Measurements from ENCODE around the gene BHMT. TPM values are rescaled to one million over a fixed set of nuclear protein-coding genes. Genes with fewer than 3 reads are reported as not detected.

BHMT gene
- total RNA-seq, 3 donors from 2014 or later (not counting 1 experiment from before 2014, with no cell fraction given), result not detected

DNA sequence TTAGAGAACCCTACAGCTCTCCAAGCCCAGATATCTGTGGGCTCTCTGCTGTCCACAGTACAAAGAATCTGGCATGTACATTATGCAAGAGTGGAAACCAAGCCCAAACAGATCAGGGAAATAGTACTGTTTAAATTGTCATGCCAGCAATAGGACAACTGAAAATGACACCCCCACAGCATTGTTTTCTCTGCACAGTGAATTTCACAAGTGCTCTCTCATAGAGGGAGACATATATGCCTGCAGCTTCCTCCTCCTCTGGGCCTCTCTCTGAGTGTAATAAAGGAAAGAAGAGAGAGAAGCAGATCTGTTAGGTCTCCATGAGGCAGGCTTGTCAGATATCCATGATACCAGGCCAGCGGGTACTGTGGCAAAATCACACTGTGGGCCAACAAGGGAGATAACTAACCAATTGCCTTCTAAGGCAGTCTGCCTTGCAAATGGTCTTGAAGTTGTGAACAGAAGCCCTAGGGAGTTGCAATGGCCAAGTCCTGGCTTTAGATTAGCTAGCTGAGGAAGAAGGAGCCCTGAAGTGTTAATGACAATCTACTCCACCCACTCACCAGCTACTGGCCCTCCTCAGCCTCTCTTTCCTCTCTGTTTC, 69.9 kb downstream of the BHMT start:
- Histone ChIP-seq H3K9me3 (ENCODE audit: control insufficient read depth, insufficient read depth, low read length) (no peaks in the 10 kb centered on the region), H3K36me3 (ENCODE audit: control insufficient read depth, insufficient read depth, low read length) (no peaks in the 10 kb centered on the region), H3K27ac (ENCODE audit: low read length) (no peak overlapping the region), H3K27me3 (ENCODE audit: control insufficient read depth, insufficient read depth, low read length) (no peaks in the 10 kb centered on the region), H3K4me3 (ENCODE audit: low read length) (no peak overlapping the region), H3K4me1 (ENCODE audit: control insufficient read depth, insufficient read depth, low read length) (no peaks in the 10 kb centered on the region)
- 93% methylated on average over 1 of the region's 1 CpG for WGBS (ENCODE audit: insufficient coverage)
- ATAC-seq (peak in 1 of 3 donors; percentile 17), DNase-seq (no peak)
- Mint-ChIP-seq H3K9me3 (no peaks in the 10 kb centered on the region), H3K4me1 (no peaks in the 10 kb centered on the region), H3K27ac (no peak overlapping the region), H3K27me3 (ENCODE audit: low read depth in 2 of 2) (no peaks in the 10 kb centered on the region), H3K4me3 (no peak overlapping the region), H3K36me3 (no peaks in the 10 kb centered on the region)
- intact Hi-C loops (cut with micrococcal nuclease), result no loop called here
- TF ChIP-seq, protein P1, sequence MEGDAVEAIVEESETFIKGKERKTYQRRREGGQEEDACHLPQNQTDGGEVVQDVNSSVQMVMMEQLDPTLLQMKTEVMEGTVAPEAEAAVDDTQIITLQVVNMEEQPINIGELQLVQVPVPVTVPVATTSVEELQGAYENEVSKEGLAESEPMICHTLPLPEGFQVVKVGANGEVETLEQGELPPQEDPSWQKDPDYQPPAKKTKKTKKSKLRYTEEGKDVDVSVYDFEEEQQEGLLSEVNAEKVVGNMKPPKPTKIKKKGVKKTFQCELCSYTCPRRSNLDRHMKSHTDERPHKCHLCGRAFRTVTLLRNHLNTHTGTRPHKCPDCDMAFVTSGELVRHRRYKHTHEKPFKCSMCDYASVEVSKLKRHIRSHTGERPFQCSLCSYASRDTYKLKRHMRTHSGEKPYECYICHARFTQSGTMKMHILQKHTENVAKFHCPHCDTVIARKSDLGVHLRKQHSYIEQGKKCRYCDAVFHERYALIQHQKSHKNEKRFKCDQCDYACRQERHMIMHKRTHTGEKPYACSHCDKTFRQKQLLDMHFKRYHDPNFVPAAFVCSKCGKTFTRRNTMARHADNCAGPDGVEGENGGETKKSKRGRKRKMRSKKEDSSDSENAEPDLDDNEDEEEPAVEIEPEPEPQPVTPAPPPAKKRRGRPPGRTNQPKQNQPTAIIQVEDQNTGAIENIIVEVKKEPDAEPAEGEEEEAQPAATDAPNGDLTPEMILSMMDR (IDR thresholded peaks at IDR 0.05), result no peak

Other genes with a start within 250 kb of the BHMT start
- 10 to 100 TPM in 1 of 3 donors, 1 to 10 TPM in 2; 8.6 to 12.8 (median 8.9) TPM for gene ARSB, start 126.5 kb upstream of the BHMT start, total RNA-seq
- gene DMGDH, start 42.1 kb upstream of the BHMT start, total RNA-seq, result 1 to 10 TPM in 2 of 3 donors, under 1 TPM in 1; 0.43 to 2.9 (median 2.4) TPM
- gene BHMT2, start 42.0 kb upstream of the BHMT start, total RNA-seq, result not detected
- gene JMY, start 124.3 kb downstream of the BHMT start, total RNA-seq, result 10 to 100 TPM; 27.6 to 30.4 (median 28.7) TPM

Data from natural killer cell (primary cell).